ENCODE results near the gene HVCN1. TPM values are rescaled to one million over a fixed set of nuclear protein-coding genes. Genes with fewer than 3 reads are reported as not detected.
"Not testable (repeated sequence)": the region's sequence is repeated elsewhere in the genome, so short reads cannot be mapped to it uniquely, and the experiment has no call there.

HVCN1 gene
- total RNA-seq, 1 donor from 2014 or later, result 7.6 TPM

DNA sequence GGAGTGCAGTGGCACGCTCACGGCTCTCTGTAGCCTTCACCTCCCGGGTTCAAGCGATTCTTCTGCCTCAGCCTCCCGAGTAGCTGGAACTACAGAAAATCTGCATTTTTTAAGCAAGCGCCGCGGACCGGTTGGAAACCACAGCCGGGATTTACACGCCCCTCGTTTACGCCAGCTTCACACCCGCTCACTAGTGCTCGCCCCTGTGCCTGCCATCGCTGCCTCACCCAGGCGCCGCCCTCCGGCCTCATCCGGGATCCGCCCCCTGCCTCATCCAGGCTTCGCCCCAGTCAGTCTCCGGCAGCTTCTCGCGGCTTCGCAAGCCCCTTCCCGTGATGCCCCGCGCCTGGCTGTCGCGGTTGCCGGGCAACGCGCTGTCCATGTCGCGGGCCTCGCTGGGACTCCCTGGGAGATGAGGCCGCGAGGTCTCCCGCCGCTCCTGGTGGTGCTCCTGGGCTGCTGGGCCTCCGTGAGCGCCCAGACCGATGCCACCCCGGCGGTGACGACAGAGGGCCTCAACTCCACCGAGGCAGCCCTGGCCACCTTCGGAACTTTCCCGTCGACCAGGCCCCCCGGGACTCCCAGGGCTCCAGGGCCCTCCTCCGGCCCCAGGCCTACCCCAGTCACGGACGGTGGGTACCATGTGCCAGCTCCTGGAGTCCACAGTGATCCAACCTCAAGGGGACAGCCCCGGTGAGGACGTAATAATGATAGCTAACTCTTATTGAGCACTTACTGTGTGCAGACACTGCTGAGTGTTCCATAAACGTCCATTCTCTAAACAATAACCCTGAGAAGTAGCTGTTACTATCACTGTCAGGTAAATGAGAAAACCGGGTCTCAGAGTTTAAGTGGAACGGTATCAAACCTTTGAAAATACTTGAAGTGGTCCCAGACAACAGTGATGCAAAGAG lies 74.9 kb downstream of the HVCN1 start, which contains the start of gene TCTN1:
Gene TCTN1 (plus strand): TSS at position 359 of the 914 bp plus-strand sequence. CDS start 54 bp downstream, at position 413.
- intact Hi-C loops (cut with DNase I), result loop anchor here (10.0 kb wide), 1 partner anchor 81 kb away; no protein-coding TSS in a partner anchor
- H3K4me1 ChIP-seq, result peaks cover 16% of the 10 kb centered on the region
- no peaks in the 10 kb centered on the region for H3K27me3 ChIP-seq
- peak within 1 kb of the TSS; percentile 70 to 71 for H3K4me3 ChIP-seq
- peak; percentile 96 to 98 for DNase-seq (ENCODE audit: extremely low spot score in 2 of 2)
- no peaks in the 10 kb centered on the region for H3K36me3 ChIP-seq
- H3K27ac ChIP-seq, result peak within 1 kb of the TSS; percentile 71
- TF ChIP-seq POLR2A (IDR thresholded peaks at IDR 0.05) (peak; percentile 51 to 61), POLR2AphosphoS5 (IDR thresholded peaks at IDR 0.05; ENCODE audit: insufficient read depth in 1 of 2, low read depth in 1 of 2) (peak; percentile 89 to 100)
- TF ChIP-seq, protein P1, sequence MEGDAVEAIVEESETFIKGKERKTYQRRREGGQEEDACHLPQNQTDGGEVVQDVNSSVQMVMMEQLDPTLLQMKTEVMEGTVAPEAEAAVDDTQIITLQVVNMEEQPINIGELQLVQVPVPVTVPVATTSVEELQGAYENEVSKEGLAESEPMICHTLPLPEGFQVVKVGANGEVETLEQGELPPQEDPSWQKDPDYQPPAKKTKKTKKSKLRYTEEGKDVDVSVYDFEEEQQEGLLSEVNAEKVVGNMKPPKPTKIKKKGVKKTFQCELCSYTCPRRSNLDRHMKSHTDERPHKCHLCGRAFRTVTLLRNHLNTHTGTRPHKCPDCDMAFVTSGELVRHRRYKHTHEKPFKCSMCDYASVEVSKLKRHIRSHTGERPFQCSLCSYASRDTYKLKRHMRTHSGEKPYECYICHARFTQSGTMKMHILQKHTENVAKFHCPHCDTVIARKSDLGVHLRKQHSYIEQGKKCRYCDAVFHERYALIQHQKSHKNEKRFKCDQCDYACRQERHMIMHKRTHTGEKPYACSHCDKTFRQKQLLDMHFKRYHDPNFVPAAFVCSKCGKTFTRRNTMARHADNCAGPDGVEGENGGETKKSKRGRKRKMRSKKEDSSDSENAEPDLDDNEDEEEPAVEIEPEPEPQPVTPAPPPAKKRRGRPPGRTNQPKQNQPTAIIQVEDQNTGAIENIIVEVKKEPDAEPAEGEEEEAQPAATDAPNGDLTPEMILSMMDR (IDR thresholded peaks at IDR 0.05), result no peak
- H3K9me3 ChIP-seq, result no peaks in the 10 kb centered on the region

DNA sequence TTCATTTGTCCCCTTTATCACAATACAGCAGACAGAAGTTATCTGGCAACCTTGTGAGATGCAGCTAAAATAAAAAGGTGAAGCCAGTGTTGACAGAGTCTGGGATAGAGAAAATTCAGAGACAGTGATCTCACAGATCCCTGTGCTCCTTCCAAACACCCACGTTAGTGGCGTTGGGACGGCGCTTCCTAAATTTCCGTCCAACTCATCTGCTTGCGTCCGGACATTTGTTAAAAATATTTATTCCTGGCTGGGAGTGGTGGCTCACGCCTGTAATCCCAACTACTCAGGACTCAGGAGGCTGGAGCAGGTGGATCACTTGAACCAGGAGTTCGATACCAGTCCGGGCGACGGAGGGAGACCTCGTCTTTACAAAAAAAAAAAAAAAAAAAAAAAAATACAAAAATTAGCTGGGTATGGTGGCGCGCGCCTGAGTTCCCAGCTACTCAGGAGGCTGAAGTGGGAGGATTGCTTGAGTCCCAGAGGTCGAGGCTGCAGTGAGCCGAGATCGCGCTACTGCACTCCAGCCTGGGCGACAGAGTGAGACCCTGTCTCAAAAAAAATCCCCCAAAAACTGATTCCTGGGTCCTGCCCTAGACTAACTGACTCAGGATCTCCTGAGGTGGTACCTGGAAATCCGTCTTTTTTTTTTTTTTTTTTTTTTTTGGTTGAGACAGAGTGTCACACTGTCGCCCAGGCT lies 75.7 kb downstream of the HVCN1 start:
- TF ChIP-seq POLR2AphosphoS5 (IDR thresholded peaks at IDR 0.05; ENCODE audit: insufficient read depth in 1 of 2, low read depth in 1 of 2) (no peak), POLR2A (IDR thresholded peaks at IDR 0.05) (no peak)
- TF ChIP-seq, protein P1 (IDR thresholded peaks at IDR 0.05), result no peak
- Histone ChIP-seq H3K36me3 (no peaks in the 10 kb centered on the region), H3K27ac (peak overlapping the region; percentile 71), H3K4me3 (peak overlapping the region; percentile 70 to 71), H3K9me3 (no peaks in the 10 kb centered on the region), H3K4me1 (peaks cover 16% of the 10 kb centered on the region), H3K27me3 (no peaks in the 10 kb centered on the region)
- intact Hi-C loops (cut with DNase I), result loop anchor here (10.0 kb wide), 1 partner anchor 82 kb away; no protein-coding TSS in a partner anchor
- no peak for DNase-seq (ENCODE audit: extremely low spot score in 2 of 2)

- intact Hi-C loops (cut with DNase I), result loop anchor here (10.0 kb wide), 1 partner anchor 219 kb away; no protein-coding TSS in a partner anchor
- Histone ChIP-seq H3K4me3 (no peak overlapping the region), H3K9me3 (no peaks in the 10 kb centered on the region), H3K36me3 (no peaks in the 10 kb centered on the region), H3K27ac (no peak overlapping the region), H3K27me3 (no peaks in the 10 kb centered on the region), H3K4me1 (no peaks in the 10 kb centered on the region)
- no peak for TF ChIP-seq POLR2AphosphoS5 (IDR thresholded peaks at IDR 0.05; ENCODE audit: insufficient read depth in 1 of 2, low read depth in 1 of 2)
- TF ChIP-seq POLR2A (IDR thresholded peaks at IDR 0.05), result no peak
- TF ChIP-seq, protein P1 (IDR thresholded peaks at IDR 0.05), result no peak
- DNase-seq (ENCODE audit: extremely low spot score in 2 of 2), result no peak
Observed at GRCh38 chr12:110606253-110606611, 82.7 kb downstream of the HVCN1 start.

- TF ChIP-seq, protein P1 (IDR thresholded peaks at IDR 0.05), result peak; percentile 53 to 72 (median 69)
- intact Hi-C loops (cut with DNase I), result loop anchor here (5.0 to 10.0 kb wide), 3 partner anchors 90 to 223 kb away; partner anchors contain the start of gene ARPC3
- H3K36me3 ChIP-seq; H3K27me3 ChIP-seq; H3K27ac ChIP-seq; H3K4me1 ChIP-seq; DNase-seq (ENCODE audit: extremely low spot score in 2 of 2); H3K4me3 ChIP-seq; H3K9me3 ChIP-seq: not testable (repeated sequence)
Observed at GRCh38 chr12:110602085-110602814, 86.7 kb downstream of the HVCN1 start.
